Neuronal stem cell (in vitro differentiated cells): ENCODE measurements around the gene COL2A1. TPM values are rescaled to one million over a fixed set of nuclear protein-coding genes. Genes with fewer than 3 reads are reported as not detected.

Experiments used
- DNase-seq: peaks from one replicate; pipeline ENCODE4 v3.0.0-alpha.2; 2013; ENCODE audit warnings: low spot score
- H2AFZ ChIP-seq: one replicate; pipeline ENCODE4 v1.6.1; 2013; ENCODE audit warnings: mild to moderate bottlenecking, low read length, inconsistent platforms
- H2AK5ac ChIP-seq: 2 replicates; pipeline ENCODE4 v1.6.1; 2013; ENCODE audit warnings: low read depth, mild to moderate bottlenecking, inconsistent platforms, low read length, moderate library complexity, mixed read lengths
- H2BK120ac ChIP-seq: 2 replicates; pipeline ENCODE4 v1.6.1; 2013; ENCODE audit warnings: low read depth, mild to moderate bottlenecking, inconsistent platforms, low read length, moderate library complexity, mixed read lengths
- H2BK12ac ChIP-seq: one replicate; pipeline ENCODE4 v1.6.1; 2013; ENCODE audit warnings: low read length, inconsistent platforms
- H2BK15ac ChIP-seq: 2 replicates; pipeline ENCODE4 v1.6.1; 2013; ENCODE audit warnings: mild to moderate bottlenecking, low read length, inconsistent platforms, mixed read lengths
- H2BK5ac ChIP-seq: one replicate; pipeline ENCODE4 v1.6.1; 2013; ENCODE audit warnings: inconsistent platforms, mild to moderate bottlenecking, low read length, moderate library complexity
- H3K14ac ChIP-seq: one replicate; pipeline ENCODE4 v1.6.1; 2013; ENCODE audit warnings: low read length, inconsistent platforms
- H3K18ac ChIP-seq: 2 replicates; pipeline ENCODE4 v1.6.1; 2013; ENCODE audit warnings: low read length, inconsistent platforms
- H3K23ac ChIP-seq: 2 replicates; pipeline ENCODE4 v1.6.1; 2013; ENCODE audit warnings: low read depth, mild to moderate bottlenecking, mixed read lengths, low read length, inconsistent platforms; ENCODE audit not compliant: poor library complexity
- H3K27ac ChIP-seq: replicated peaks from 3 replicates; pipeline ENCODE4 v1.5.1; 2013; ENCODE audit warnings: low read length, inconsistent platforms
- H3K27me3 ChIP-seq, 3 experiments: 2 replicates each; pipeline ENCODE4 v1.6.1; 2013; ENCODE audit warnings: low read length in 3 of 3, mild to moderate bottlenecking in 2 of 3, inconsistent platforms in 1 of 3, low read depth in 1 of 3, mixed read lengths in 1 of 3, moderate library complexity in 1 of 3; ENCODE audit not compliant: control insufficient read depth in 3 of 3, insufficient read depth in 3 of 3
- H3K36me3 ChIP-seq, 2 donors: replicated peaks in 1 of 2; 2 replicates each; pipeline ENCODE4 v1.6.1; 2013; ENCODE audit warnings: low read length in 2 of 2; ENCODE audit not compliant: control insufficient read depth in 2 of 2, insufficient read depth in 2 of 2
- H3K4ac ChIP-seq: 2 replicates; pipeline ENCODE4 v1.6.1; 2013; ENCODE audit warnings: inconsistent platforms, mild to moderate bottlenecking, low read length, moderate library complexity
- H3K4me1 ChIP-seq, 2 donors: 1 replicate in 1 of 2; 2 replicates in 1 of 2; pipeline ENCODE4 v1.6.1; 2013; ENCODE audit warnings: low read length in 2 of 2, low read depth in 1 of 2; ENCODE audit not compliant: control insufficient read depth in 2 of 2, insufficient read depth in 1 of 2
- H3K4me2 ChIP-seq: one replicate; pipeline ENCODE4 v1.6.1; 2013; ENCODE audit warnings: mild to moderate bottlenecking, low read length, inconsistent platforms; ENCODE audit not compliant: insufficient read depth, poor library complexity, severe bottlenecking
- H3K4me3 ChIP-seq, 2 donors: 2 replicates each; pipeline ENCODE4 v1.5.1; 2013; ENCODE audit warnings: low read length in 2 of 2, mild to moderate bottlenecking in 2 of 2, inconsistent platforms in 1 of 2, moderate library complexity in 1 of 2
- H3K79me1 ChIP-seq: one replicate; pipeline ENCODE4 v1.6.1; 2013; ENCODE audit warnings: low read depth, mild to moderate bottlenecking, inconsistent platforms, low read length, moderate library complexity
- H3K9ac ChIP-seq: one replicate; pipeline ENCODE4 v1.6.1; 2013; ENCODE audit warnings: mild to moderate bottlenecking, low read depth, low read length, inconsistent platforms; ENCODE audit not compliant: poor library complexity
- H3K9me3 ChIP-seq, 2 donors: replicated peaks in 1 of 2; 2 replicates each; pipeline versions ENCODE3 to v1.6.1; 2013; ENCODE audit warnings: low read length in 2 of 2, mild to moderate bottlenecking in 2 of 2, inconsistent platforms in 1 of 2, low read depth in 1 of 2, mixed read lengths in 1 of 2, moderate library complexity in 1 of 2; ENCODE audit not compliant: control insufficient read depth in 2 of 2, insufficient read depth in 1 of 2
- H4K8ac ChIP-seq: one replicate; pipeline ENCODE4 v1.6.1; 2013; ENCODE audit warnings: low read depth, mild to moderate bottlenecking, inconsistent platforms, low read length, moderate library complexity
- H4K91ac ChIP-seq: one replicate; pipeline ENCODE4 v1.6.1; 2013; ENCODE audit warnings: low read length, low read depth, mild to moderate bottlenecking, inconsistent platforms; ENCODE audit not compliant: poor library complexity
- WGBS, 2 donors: extraction: QIAGEN DNeasy Blood & Tissue Kit; methylation state at CpG; one replicate each; pipeline ENCODE4 v1.1.7; 2013; ENCODE audit warnings: missing lambda C conversion rate in 2 of 2, mixed read lengths in 1 of 2; ENCODE audit not compliant: insufficient read length in 2 of 2, insufficient replicate concordance in 1 of 2; ENCODE audit errors: extremely low coverage in 2 of 2; 5-methylcytosine and 5-hydroxymethylcytosine counted together
- polyA plus RNA-seq, 2 experiments: library from polyadenylated mRNA; stranded (reverse); fragments of 200-250 nt; gene quantifications; one replicate each; pipeline ENCODE4 v1.2.3, GENCODE V29; 2013

The COL2A1 gene
- polyA plus RNA-seq (2013, experiment 1 of 2), result 481 TPM
- polyA plus RNA-seq (2013, experiment 2 of 2), result 461 TPM

- peak within 1 kb of the TSS; percentile 91 for H3K27ac ChIP-seq
- peak within 1 kb of the TSS; percentile 82 for H2BK15ac ChIP-seq
- peak within 1 kb of the TSS; percentile 77 for H4K91ac ChIP-seq
- peak within 1 kb of the TSS; percentile 86 for H3K4me2 ChIP-seq
- H3K9ac ChIP-seq, result peak within 1 kb of the TSS; percentile 100
- H2BK5ac ChIP-seq, result peak within 1 kb of the TSS; percentile 98
- H3K4ac ChIP-seq, result peak within 1 kb of the TSS; percentile 85
- peak within 1 kb of the TSS; percentile 75 for H2BK120ac ChIP-seq
- H3K79me1 ChIP-seq, result peaks cover 4% of the 10 kb centered on the region
- peak within 1 kb of the TSS; percentile 45 for H3K23ac ChIP-seq
- H2AFZ ChIP-seq, result peak within 1 kb of the TSS; percentile 89
- H3K18ac ChIP-seq, result peak within 1 kb of the TSS; percentile 99
- H2BK12ac ChIP-seq, result peak within 1 kb of the TSS; percentile 93
- H3K4me3 ChIP-seq, result peak within 1 kb of the TSS; percentile 71 to 98
- H2AK5ac ChIP-seq, result peak within 1 kb of the TSS; percentile 77
- H3K36me3 ChIP-seq, result peaks cover 9 to 13% of the 10 kb centered on the region in 2 donors
- H4K8ac ChIP-seq, result peak within 1 kb of the TSS; percentile 24
- no peaks in the 10 kb centered on the region for H3K9me3 ChIP-seq
- peak within 1 kb of the TSS; percentile 91 for H3K14ac ChIP-seq
- DNase-seq, result peak; percentile 96
- peaks cover 22 to 24% of the 10 kb centered on the region in 2 donors for H3K4me1 ChIP-seq
- H3K27me3 ChIP-seq, result peaks cover 0 to 5% (median 4%) of the 10 kb centered on the region in 3 experiments
- no CpG with 5 or more reads among the region's 83 CpGs for whole genome bisulfite sequencing, 2 donors
Observed at GRCh38 chr12:48004053-48004941, at the start of gene COL2A1. COL2A1 (minus strand) TSS chr12:48004476; CDS start chr12:48004321, 155 bp downstream.

DNA sequence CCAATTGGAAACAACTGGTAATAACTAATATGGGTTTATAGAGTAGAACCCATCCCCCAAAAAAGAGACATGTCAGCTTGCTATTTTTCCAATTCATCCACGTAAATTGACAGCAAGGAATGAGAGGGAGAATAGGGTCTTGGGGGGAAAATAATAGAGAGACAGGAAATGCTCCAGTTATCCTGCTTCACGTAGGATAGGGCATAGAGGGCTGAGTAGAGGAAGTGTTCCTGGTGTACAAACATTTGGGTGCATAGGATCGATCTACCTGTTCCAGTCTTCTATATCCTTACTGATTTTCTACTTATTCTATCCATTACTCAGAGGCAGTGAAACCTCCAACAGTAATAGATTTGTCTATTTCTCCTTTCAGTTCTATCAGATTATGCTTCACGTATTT, 49.6 kb upstream of the COL2A1 start:
- Histone ChIP-seq H3K79me1 (no peaks in the 10 kb centered on the region), H3K4me2 (no peak overlapping the region), H3K14ac (no peak overlapping the region), H2BK120ac (no peak overlapping the region), H4K8ac (no peak overlapping the region), H3K18ac (no peak overlapping the region), H3K9me3 (peaks cover 2 to 9% of the 10 kb centered on the region in 2 donors), H2AK5ac (no peak overlapping the region), H3K27ac (no peak overlapping the region), H4K91ac (no peak overlapping the region), H3K23ac (no peak overlapping the region), H2AFZ (no peak overlapping the region), H3K4me3 (no peak overlapping the region), H2BK5ac (no peak overlapping the region), H3K4ac (no peak overlapping the region), H3K27me3 (peaks cover 0 to 2% (median 0%) of the 10 kb centered on the region in 3 experiments), H3K4me1 (peaks cover 0 to 4% of the 10 kb centered on the region in 2 donors), H2BK15ac (no peak overlapping the region), H2BK12ac (no peak overlapping the region), H3K36me3 (peaks cover 10 to 47% of the 10 kb centered on the region in 2 donors), H3K9ac (no peak overlapping the region)
- no CpG with 5 or more reads among the region's 4 CpGs for WGBS, 2 donors
- DNase-seq, result no peak

GRCh38 chr12:48053122-48053521, 48.8 kb upstream of the COL2A1 start:
- Histone ChIP-seq H4K91ac (no peak overlapping the region), H3K14ac (no peak overlapping the region), H3K4me2 (no peak overlapping the region), H4K8ac (no peak overlapping the region), H2AK5ac (no peak overlapping the region), H2AFZ (no peak overlapping the region), H3K4ac (no peak overlapping the region), H3K27me3 (peaks cover 0 to 2% (median 0%) of the 10 kb centered on the region in 3 experiments), H3K9ac (no peak overlapping the region), H2BK15ac (no peak overlapping the region), H3K18ac (no peak overlapping the region), H2BK5ac (no peak overlapping the region), H3K23ac (no peak overlapping the region), H3K27ac (no peak overlapping the region), H3K4me1 (peaks cover 0 to 4% of the 10 kb centered on the region in 2 donors), H3K4me3 (no peak overlapping the region), H3K9me3 (peaks cover under 1 to 2% of the 10 kb centered on the region in 2 donors), H2BK12ac (no peak overlapping the region), H2BK120ac (no peak overlapping the region), H3K36me3 (peaks cover 9 to 47% of the 10 kb centered on the region in 2 donors), H3K79me1 (no peaks in the 10 kb centered on the region)
- no CpG with 5 or more reads among the region's 3 CpGs for WGBS, 2 donors
- DNase-seq, result no peak

DNA sequence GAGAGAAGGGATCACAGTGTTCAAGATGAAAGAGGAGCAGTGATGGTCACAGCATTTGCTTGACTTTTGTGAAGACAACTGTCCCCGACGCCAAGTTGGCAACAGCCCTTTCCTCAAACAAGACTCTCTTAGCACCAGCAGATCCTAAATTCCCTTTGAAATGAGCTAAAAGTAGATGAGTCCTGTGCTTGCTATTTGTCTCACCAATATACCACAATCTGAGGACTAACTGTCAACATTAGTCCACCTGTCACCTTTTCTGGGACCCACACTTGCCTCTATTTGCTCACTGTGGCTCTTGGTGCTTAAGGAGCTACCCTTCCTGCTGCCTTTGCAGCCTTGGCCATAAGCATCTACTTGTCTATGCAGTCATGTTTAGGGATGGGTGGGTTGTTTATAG, 47.4 kb upstream of the COL2A1 start:
- no peak overlapping the region for H3K4ac ChIP-seq
- H3K27ac ChIP-seq, result no peak overlapping the region
- no peaks in the 10 kb centered on the region for H3K79me1 ChIP-seq
- WGBS, 2 donors, result no CpG with 5 or more reads among the region's 2 CpGs
- no peak overlapping the region for H3K18ac ChIP-seq
- peaks cover 0 to 2% (median 0%) of the 10 kb centered on the region in 3 experiments for H3K27me3 ChIP-seq
- no peak overlapping the region for H3K23ac ChIP-seq
- no peak for DNase-seq
- H4K8ac ChIP-seq, result no peak overlapping the region
- H3K9me3 ChIP-seq, result peaks cover 0 to 2% of the 10 kb centered on the region in 2 donors
- no peak overlapping the region for H3K9ac ChIP-seq
- no peak overlapping the region for H2BK120ac ChIP-seq
- H3K4me1 ChIP-seq, result peaks cover 0 to 4% of the 10 kb centered on the region in 2 donors
- H4K91ac ChIP-seq, result no peak overlapping the region
- no peak overlapping the region for H3K4me3 ChIP-seq
- H3K4me2 ChIP-seq, result no peak overlapping the region
- H2BK5ac ChIP-seq, result no peak overlapping the region
- H2AFZ ChIP-seq, result no peak overlapping the region
- no peak overlapping the region for H2BK12ac ChIP-seq
- no peak overlapping the region for H3K14ac ChIP-seq
- H2BK15ac ChIP-seq, result no peak overlapping the region
- peaks cover 12 to 61% of the 10 kb centered on the region in 2 donors for H3K36me3 ChIP-seq
- H2AK5ac ChIP-seq, result no peak overlapping the region
